ENCODE data around the gene NOL3. TPM values are rescaled to one million over a fixed set of nuclear protein-coding genes. Genes with fewer than 3 reads are reported as not detected.

The NOL3 gene
- total RNA-seq, 1 experiment from 2014 or later, result 91.6 TPM

GRCh38 chr16:67206838-67207248 lies 36.5 kb downstream of the NOL3 start:
- Histone ChIP-seq H3K4me1 (ENCODE audit: insufficient read depth, low read length) (peaks cover 28% of the 10 kb centered on the region), H3K79me2 (ENCODE audit: low read length) (no peaks in the 10 kb centered on the region), H4K20me1 (ENCODE audit: low read length) (no peaks in the 10 kb centered on the region), H2AFZ (ENCODE audit: low read length) (no peak overlapping the region), H3K9me2 (replicated peaks; ENCODE audit: low read length) (no peaks in the 10 kb centered on the region), H3K9me3 (ENCODE audit: low read length) (no peaks in the 10 kb centered on the region), H3K27ac (ENCODE audit: low read length) (peak overlapping the region; percentile 61), H3K4me2 (ENCODE audit: low read length) (peak overlapping the region; percentile 30; the same call in 1 of the 2 replicates), H3K4me3 (ENCODE audit: low read length) (no peak overlapping the region), H3K27me3 (ENCODE audit: low read length) (no peaks in the 10 kb centered on the region), H3F3A (ENCODE audit: low read length, unreplicated experiment) (no peaks in the 10 kb centered on the region), H3K36me3 (ENCODE audit: low read depth, low read length) (no peaks in the 10 kb centered on the region), H3K9ac (ENCODE audit: low read length) (no peak overlapping the region)
- CTCF ChIA-PET, result no interaction called here
- POLR2A ChIA-PET (ENCODE audit: unreplicated experiment), result no interaction called here
- ATAC-seq (peak; percentile 8; the same call in 1 of the 2 replicates), DNase-seq (peak; percentile 47)
- intact Hi-C loops (cut with micrococcal nuclease), result no loop called here
- no peak for TF ChIP-seq EZH2phosphoT487 (IDR thresholded peaks at IDR 0.05; ENCODE audit: borderline replicate concordance, low read length)
- no TSS peak for BruUV-seq (replicated peaks)

- no peak for TF ChIP-seq EZH2phosphoT487 (IDR thresholded peaks at IDR 0.05; ENCODE audit: borderline replicate concordance, low read length)
- TF ChIP-seq, protein P1, sequence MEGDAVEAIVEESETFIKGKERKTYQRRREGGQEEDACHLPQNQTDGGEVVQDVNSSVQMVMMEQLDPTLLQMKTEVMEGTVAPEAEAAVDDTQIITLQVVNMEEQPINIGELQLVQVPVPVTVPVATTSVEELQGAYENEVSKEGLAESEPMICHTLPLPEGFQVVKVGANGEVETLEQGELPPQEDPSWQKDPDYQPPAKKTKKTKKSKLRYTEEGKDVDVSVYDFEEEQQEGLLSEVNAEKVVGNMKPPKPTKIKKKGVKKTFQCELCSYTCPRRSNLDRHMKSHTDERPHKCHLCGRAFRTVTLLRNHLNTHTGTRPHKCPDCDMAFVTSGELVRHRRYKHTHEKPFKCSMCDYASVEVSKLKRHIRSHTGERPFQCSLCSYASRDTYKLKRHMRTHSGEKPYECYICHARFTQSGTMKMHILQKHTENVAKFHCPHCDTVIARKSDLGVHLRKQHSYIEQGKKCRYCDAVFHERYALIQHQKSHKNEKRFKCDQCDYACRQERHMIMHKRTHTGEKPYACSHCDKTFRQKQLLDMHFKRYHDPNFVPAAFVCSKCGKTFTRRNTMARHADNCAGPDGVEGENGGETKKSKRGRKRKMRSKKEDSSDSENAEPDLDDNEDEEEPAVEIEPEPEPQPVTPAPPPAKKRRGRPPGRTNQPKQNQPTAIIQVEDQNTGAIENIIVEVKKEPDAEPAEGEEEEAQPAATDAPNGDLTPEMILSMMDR (conservative IDR thresholded peaks at IDR 0.05; ENCODE audit: low read depth, low read length), result no peak
- no peak for TF ChIP-seq EZH2 (IDR thresholded peaks at IDR 0.05; ENCODE audit: low read length, unreplicated experiment)
- H4K20me1 ChIP-seq (ENCODE audit: low read length), result no peaks in the 10 kb centered on the region
- peak overlapping the region; percentile 61 for H3K27ac ChIP-seq (ENCODE audit: low read length)
- H3F3A ChIP-seq (ENCODE audit: low read length, unreplicated experiment), result no peaks in the 10 kb centered on the region
- H3K9ac ChIP-seq (ENCODE audit: low read length), result no peak overlapping the region
- no peaks in the 10 kb centered on the region for H3K27me3 ChIP-seq (ENCODE audit: low read length)
- ChIA-PET CTCF (no interaction called here), POLR2A (ENCODE audit: unreplicated experiment) (interaction anchor here (0.5 kb wide), 1 partner anchor 19 kb away, joined by 3 read pairs; no protein-coding TSS in a partner anchor)
- intact Hi-C loops (cut with micrococcal nuclease), result no loop called here
- no peaks in the 10 kb centered on the region for H3K9me3 ChIP-seq (ENCODE audit: low read length)
- H3K4me2 ChIP-seq (ENCODE audit: low read length), result peak overlapping the region; percentile 62
- H3K4me3 ChIP-seq (ENCODE audit: low read length), result no peak overlapping the region
- no peaks in the 10 kb centered on the region for H3K79me2 ChIP-seq (ENCODE audit: low read length)
- H3K36me3 ChIP-seq (ENCODE audit: low read depth, low read length), result no peaks in the 10 kb centered on the region
- BruUV-seq (replicated peaks), result no TSS peak
- ATAC-seq (peak; percentile 88), DNase-seq (peak; percentile 86)
- H3K9me2 ChIP-seq (replicated peaks; ENCODE audit: low read length), result no peaks in the 10 kb centered on the region
- peaks cover 28% of the 10 kb centered on the region for H3K4me1 ChIP-seq (ENCODE audit: insufficient read depth, low read length)
- H2AFZ ChIP-seq (ENCODE audit: low read length), result peak overlapping the region; percentile 17; the same call in 1 of the 2 replicates
Observed at GRCh38 chr16:67207249-67208091, 37.1 kb downstream of the NOL3 start.

DNA sequence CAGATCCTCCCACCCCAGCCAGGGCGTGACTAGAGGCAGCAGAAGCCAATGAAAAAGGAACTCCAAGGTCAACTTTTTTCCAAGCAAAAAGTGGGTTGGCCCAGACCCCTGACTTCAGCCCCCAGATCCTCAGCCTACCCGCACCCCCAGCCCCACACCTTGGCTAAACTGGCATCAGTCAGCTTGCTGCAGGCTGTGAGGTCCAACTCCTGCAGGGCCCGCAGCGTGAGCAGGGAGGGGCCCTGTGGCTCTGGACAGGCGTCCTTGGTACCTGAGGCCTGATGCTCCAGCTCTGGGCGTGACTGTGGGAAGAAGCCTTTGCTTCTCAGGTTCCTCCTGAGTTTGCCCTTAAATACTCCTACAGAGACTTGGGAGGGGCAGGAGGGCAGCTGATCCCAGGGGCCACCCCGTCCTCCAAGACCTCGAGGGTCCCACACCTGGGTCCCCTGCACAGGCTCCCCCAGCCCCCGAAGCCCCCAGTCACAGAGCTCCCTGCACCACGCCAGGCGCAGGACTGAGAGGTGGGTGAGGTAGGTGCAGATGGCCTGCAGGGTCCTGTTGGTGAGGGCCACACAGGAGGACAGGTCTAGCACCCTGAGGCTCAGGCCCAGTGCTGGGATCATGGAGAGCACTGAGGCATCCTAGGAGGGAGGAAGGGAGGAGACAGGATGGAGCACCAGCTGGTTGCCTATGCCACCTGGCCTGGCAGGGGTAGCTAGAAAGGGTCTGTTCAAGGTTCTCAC lies 38.0 kb downstream of the NOL3 start:
- intact Hi-C loops (cut with micrococcal nuclease), result no loop called here
- BruUV-seq (replicated peaks), result no TSS peak
- no peaks in the 10 kb centered on the region for H3K9me3 ChIP-seq (ENCODE audit: low read length)
- DNase-seq (no peak), ATAC-seq (peak; percentile 3)
- no peaks in the 10 kb centered on the region for H3K27me3 ChIP-seq (ENCODE audit: low read length)
- ChIA-PET POLR2A (ENCODE audit: unreplicated experiment) (interaction anchor here (0.5 kb wide), 1 partner anchor 18 kb away, joined by 3 read pairs; no protein-coding TSS in a partner anchor), CTCF (no interaction called here)
- no peaks in the 10 kb centered on the region for H3K79me2 ChIP-seq (ENCODE audit: low read length)
- H3K36me3 ChIP-seq (ENCODE audit: low read depth, low read length), result no peaks in the 10 kb centered on the region
- no peak overlapping the region for H3K9ac ChIP-seq (ENCODE audit: low read length)
- no peaks in the 10 kb centered on the region for H3K9me2 ChIP-seq (replicated peaks; ENCODE audit: low read length)
- peaks cover 3% of the 10 kb centered on the region for H3F3A ChIP-seq (ENCODE audit: low read length, unreplicated experiment)
- H3K4me2 ChIP-seq (ENCODE audit: low read length), result peak overlapping the region; percentile 40
- peaks cover 34% of the 10 kb centered on the region for H3K4me1 ChIP-seq (ENCODE audit: insufficient read depth, low read length)
- TF ChIP-seq EZH2phosphoT487 (IDR thresholded peaks at IDR 0.05; ENCODE audit: borderline replicate concordance, low read length) (no peak), EZH2 (IDR thresholded peaks at IDR 0.05; ENCODE audit: low read length, unreplicated experiment) (no peak)
- TF ChIP-seq, protein P1 (conservative IDR thresholded peaks at IDR 0.05; ENCODE audit: low read depth, low read length), result no peak
- no peak overlapping the region for H3K4me3 ChIP-seq (ENCODE audit: low read length)
- H4K20me1 ChIP-seq (ENCODE audit: low read length), result no peaks in the 10 kb centered on the region
- H3K27ac ChIP-seq (ENCODE audit: low read length), result peak overlapping the region; percentile 61
- no peak overlapping the region for H2AFZ ChIP-seq (ENCODE audit: low read length)

All from PC-3 (cell line).